Ishikawa (cell line): Measurements from ENCODE around the gene CUL3.

Experiments used
- CEBPB ChIP-seq: IDR thresholded peaks from 2 replicates; pipeline ENCODE4 v1.6.1; 2012
- CREB1 ChIP-seq: IDR thresholded peaks from 2 replicates; pipeline ENCODE4 v1.6.1; 2012; ENCODE audit warnings: low read depth
- EGR1 ChIP-seq: IDR thresholded peaks from 2 replicates; pipeline ENCODE4 v1.6.1; 2012
- EP300 ChIP-seq: IDR thresholded peaks from 2 replicates; pipeline ENCODE4 v1.6.1; 2012; ENCODE audit warnings: borderline replicate concordance
- FOXM1 ChIP-seq: IDR thresholded peaks from 2 replicates; pipeline ENCODE4 v1.6.1; 2012; ENCODE audit warnings: low read depth, borderline replicate concordance
- NFIC ChIP-seq: IDR thresholded peaks from 2 replicates; pipeline ENCODE4 v1.6.1; 2012
- RAD21 ChIP-seq: IDR thresholded peaks from 2 replicates; pipeline ENCODE4 v1.6.1; 2012; ENCODE audit warnings: low read depth
- TAF1 ChIP-seq: IDR thresholded peaks from 2 replicates; pipeline ENCODE4 v1.6.1; 2012; ENCODE audit warnings: low read depth, mild to moderate bottlenecking
- TCF12 ChIP-seq: IDR thresholded peaks from 2 replicates; pipeline ENCODE4 v1.6.1; 2012; ENCODE audit warnings: low read depth
- TEAD4 ChIP-seq: IDR thresholded peaks from 2 replicates; pipeline ENCODE4 v1.6.1; 2012
- YY1 ChIP-seq: IDR thresholded peaks from 2 replicates; pipeline ENCODE4 v1.6.1; 2012; ENCODE audit warnings: low read depth
- ZBTB7A ChIP-seq: IDR thresholded peaks from 2 replicates; pipeline ENCODE4 v1.6.1; 2012; ENCODE audit warnings: low read depth
- TF ChIP-seq, protein P1 (sequence below): IDR thresholded peaks from 2 replicates; pipeline ENCODE4 v1.6.1; 2012
- TF ChIP-seq, protein P2 (sequence below): IDR thresholded peaks from 2 replicates; pipeline ENCODE4 v1.6.1; 2012
- TF ChIP-seq, protein P3 (sequence below): IDR thresholded peaks from 2 replicates; pipeline ENCODE4 v1.6.1; 2012; ENCODE audit warnings: low read depth, mild to moderate bottlenecking

The CUL3 gene

DNA sequence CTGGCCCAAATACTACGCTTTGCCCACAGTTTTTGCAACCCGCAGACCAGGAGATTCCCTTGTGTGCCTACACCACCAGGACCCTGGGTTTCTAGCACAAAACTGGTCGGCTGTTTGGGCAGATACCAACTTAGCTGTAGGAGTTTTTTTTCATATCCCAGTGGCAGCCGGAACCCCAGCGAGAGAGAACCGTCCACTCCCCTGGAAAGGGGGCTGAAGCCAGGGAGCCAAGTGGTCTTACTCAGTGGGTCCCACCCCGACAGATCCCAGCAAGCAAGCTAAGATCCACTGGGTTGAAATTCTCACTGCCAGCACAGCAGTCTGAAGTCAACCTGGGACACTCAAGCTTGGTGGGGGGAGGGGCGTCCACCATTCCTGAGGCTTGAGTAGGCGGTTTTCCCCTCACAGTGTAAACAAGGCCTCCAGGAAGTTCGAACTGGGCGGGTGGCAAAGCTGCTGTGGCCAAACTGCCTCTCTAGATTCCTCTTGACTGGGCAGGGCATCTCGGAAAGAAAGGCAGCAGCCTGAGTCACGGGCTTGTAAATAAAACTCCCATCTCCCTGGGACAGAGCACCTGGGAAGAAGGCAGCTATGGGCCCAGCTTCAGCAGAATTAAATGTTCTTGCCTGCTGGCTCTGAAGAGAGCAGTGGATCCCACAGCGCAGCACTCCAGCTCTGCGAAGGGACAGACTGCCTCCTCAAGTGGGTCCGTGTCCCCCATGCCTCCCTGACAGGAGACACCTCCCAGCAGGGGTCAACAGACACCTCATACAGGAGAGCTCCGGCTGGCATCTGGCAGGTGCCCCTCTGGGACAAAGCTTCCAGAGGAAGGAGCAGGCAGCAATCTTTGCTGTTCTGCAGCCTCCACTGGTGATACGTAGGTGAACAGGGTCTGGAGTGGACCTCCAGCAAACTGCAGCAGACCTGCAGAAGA is 99.8 kb downstream of the CUL3 start:
- TF ChIP-seq EGR1, result peak; percentile 42; the same call in 1 of the 2 replicates
- TF ChIP-seq TCF12, result 0 out of 2 replicates have a peak, but pooled peaks have one; percentile 30

DNA sequence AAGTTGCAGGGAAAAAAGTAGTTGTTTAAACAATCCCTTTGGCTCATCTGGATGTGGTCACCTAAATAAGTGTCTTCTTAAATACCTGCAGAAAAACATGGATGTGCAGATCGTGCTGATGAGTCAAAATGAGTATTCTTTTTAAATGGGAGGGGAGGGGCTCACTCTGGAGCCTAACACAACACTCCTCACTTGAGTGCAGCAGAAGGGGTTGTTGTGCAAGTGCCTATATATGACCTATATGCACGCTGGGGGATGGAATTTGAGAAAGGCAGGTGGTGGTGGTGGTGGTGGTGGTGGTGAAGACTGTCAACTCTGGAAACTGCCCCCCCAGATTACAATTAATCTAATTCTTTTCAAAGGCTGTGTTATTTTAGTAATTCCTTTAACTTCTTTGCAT is 105.3 kb downstream of the CUL3 start:
- TF ChIP-seq, protein P1, sequence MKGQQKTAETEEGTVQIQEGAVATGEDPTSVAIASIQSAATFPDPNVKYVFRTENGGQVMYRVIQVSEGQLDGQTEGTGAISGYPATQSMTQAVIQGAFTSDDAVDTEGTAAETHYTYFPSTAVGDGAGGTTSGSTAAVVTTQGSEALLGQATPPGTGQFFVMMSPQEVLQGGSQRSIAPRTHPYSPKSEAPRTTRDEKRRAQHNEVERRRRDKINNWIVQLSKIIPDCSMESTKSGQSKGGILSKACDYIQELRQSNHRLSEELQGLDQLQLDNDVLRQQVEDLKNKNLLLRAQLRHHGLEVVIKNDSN, result no peak
- no peak for TF ChIP-seq CEBPB
- TF ChIP-seq EGR1, result no peak
- TF ChIP-seq YY1, result no peak
- no peak for TF ChIP-seq ZBTB7A
- TF ChIP-seq RAD21, result no peak
- TF ChIP-seq, protein P2, sequence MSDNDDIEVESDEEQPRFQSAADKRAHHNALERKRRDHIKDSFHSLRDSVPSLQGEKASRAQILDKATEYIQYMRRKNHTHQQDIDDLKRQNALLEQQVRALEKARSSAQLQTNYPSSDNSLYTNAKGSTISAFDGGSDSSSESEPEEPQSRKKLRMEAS, result no peak
- TF ChIP-seq TAF1, result no peak
- no peak for TF ChIP-seq NFIC
- TF ChIP-seq EP300, result no peak
- TF ChIP-seq, protein P3, sequence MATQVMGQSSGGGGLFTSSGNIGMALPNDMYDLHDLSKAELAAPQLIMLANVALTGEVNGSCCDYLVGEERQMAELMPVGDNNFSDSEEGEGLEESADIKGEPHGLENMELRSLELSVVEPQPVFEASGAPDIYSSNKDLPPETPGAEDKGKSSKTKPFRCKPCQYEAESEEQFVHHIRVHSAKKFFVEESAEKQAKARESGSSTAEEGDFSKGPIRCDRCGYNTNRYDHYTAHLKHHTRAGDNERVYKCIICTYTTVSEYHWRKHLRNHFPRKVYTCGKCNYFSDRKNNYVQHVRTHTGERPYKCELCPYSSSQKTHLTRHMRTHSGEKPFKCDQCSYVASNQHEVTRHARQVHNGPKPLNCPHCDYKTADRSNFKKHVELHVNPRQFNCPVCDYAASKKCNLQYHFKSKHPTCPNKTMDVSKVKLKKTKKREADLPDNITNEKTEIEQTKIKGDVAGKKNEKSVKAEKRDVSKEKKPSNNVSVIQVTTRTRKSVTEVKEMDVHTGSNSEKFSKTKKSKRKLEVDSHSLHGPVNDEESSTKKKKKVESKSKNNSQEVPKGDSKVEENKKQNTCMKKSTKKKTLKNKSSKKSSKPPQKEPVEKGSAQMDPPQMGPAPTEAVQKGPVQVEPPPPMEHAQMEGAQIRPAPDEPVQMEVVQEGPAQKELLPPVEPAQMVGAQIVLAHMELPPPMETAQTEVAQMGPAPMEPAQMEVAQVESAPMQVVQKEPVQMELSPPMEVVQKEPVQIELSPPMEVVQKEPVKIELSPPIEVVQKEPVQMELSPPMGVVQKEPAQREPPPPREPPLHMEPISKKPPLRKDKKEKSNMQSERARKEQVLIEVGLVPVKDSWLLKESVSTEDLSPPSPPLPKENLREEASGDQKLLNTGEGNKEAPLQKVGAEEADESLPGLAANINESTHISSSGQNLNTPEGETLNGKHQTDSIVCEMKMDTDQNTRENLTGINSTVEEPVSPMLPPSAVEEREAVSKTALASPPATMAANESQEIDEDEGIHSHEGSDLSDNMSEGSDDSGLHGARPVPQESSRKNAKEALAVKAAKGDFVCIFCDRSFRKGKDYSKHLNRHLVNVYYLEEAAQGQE, result no peak
- no peak for TF ChIP-seq TEAD4
- no peak for TF ChIP-seq CREB1

DNA sequence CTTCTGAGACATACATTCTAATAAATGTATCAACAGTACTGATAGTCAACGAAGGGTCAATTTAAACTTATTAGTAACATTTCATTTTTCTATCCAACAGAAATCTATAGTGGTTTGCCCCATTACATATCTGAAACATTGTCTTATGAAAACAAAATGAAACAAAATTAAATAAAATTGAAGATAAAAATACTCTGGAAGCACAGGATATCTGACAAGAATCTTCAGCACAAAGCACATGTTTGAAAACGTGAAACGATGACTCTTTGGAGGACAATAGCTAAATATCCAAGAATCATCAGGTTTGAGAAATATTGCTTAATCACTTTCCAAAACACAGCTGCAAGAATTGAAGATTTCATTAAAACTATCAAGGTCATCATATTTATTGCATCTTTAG is 112.3 kb downstream of the CUL3 start:
- no peak for TF ChIP-seq TCF12
- TF ChIP-seq FOXM1, result no peak
- TF ChIP-seq CREB1, result no peak

DNA sequence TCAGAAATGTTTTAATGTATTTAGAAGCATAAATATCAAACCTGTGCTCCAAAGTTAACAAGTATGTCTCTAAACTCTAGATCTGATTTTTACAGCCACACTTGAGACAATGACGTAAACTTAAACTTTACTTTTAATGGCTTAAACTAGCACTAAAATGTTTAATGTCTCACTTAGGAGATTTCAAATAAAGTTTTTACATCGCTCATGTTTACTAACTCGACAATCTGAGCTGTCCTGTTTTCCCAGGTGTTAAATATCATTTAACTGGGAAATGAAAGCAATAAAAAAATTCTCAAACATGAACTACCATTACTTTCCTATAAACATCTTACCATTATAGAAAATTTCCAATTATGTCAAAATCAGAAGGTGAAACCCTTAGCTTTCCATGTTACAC is 113.0 kb downstream of the CUL3 start:
- no peak for TF ChIP-seq EGR1
- TF ChIP-seq TEAD4, result no peak
- TF ChIP-seq RAD21, result no peak
- no peak for TF ChIP-seq CREB1
- TF ChIP-seq, protein P1, result no peak
- TF ChIP-seq ZBTB7A, result no peak
- no peak for TF ChIP-seq CEBPB
- no peak for TF ChIP-seq FOXM1

DNA sequence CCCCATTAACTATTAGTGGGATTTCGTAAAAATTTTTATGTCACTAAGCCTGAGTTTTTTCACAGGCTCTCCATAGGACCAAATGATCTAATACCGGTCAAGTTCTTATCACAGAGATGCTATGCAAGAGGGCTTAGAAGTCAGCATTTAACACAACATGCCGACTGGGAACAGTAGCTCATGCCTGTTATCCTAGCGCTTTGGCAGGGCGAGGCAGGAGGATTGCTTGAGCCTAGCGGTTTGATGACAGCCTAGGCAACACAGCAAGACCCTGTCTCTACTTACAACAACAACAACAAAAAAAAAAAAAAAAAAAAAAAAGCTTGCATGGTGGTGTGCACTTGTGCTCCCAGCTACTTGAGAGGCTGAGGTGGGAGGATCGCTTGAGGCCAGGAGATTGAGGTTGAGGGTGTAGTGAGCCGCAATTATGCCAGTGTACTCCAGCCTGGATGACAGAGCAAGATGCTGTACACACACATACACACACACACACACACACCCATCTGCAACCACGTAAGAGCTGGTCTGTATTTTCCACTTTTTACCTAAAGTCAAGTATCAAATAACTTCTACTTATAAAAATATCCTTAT is 115.7 kb downstream of the CUL3 start:
- TF ChIP-seq RAD21, result no peak
- TF ChIP-seq NFIC, result no peak
- TF ChIP-seq CREB1, result no peak
- TF ChIP-seq TAF1, result no peak
- no peak for TF ChIP-seq EP300
- no peak for TF ChIP-seq TCF12
- no peak for TF ChIP-seq FOXM1

DNA sequence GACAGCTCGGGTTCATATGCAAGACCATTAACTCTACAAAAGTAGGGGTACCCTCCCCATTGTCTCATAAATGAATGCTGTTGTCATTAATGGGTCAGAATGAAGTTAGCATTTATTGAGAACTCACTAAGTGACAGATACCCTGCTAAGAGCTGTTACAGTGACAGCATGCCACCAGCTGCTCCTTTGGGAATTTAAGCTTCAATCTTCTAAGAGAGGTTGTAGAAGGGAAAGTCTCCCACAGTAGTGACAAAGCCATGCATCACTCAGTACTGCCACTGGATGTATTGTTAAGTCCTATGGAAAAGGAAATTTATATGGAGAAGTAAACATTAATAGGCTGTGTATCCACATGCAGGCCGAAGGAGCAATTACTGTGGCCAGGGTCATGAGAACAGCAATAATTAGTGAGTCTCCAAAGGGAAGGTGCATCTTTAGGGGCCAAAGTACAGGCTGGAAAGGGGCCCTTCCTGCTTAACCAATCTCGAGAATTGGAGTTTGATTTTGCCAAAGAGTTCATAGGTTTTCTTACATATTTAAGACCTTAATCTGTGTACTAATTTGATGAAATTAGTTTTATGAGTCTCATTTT is 118.8 kb downstream of the CUL3 start:
- no peak for TF ChIP-seq ZBTB7A
- no peak for TF ChIP-seq EGR1
- no peak for TF ChIP-seq NFIC
- TF ChIP-seq, protein P1, result no peak
- TF ChIP-seq EP300, result no peak
- TF ChIP-seq CREB1, result no peak
- no peak for TF ChIP-seq FOXM1
- TF ChIP-seq YY1, result no peak
- TF ChIP-seq TAF1, result no peak
- TF ChIP-seq, protein P3, result no peak
- TF ChIP-seq, protein P2, result no peak
